Pons (tissue), 1 donor: Measurements from ENCODE around the gene VAMP3.

Experiments used
- DNase-seq: peaks from one replicate; pipeline ENCODE4 v3.0.0-alpha.2; 2016; ENCODE audit warnings: low spot score

VAMP3 gene, protein sequence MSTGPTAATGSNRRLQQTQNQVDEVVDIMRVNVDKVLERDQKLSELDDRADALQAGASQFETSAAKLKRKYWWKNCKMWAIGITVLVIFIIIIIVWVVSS

DNA sequence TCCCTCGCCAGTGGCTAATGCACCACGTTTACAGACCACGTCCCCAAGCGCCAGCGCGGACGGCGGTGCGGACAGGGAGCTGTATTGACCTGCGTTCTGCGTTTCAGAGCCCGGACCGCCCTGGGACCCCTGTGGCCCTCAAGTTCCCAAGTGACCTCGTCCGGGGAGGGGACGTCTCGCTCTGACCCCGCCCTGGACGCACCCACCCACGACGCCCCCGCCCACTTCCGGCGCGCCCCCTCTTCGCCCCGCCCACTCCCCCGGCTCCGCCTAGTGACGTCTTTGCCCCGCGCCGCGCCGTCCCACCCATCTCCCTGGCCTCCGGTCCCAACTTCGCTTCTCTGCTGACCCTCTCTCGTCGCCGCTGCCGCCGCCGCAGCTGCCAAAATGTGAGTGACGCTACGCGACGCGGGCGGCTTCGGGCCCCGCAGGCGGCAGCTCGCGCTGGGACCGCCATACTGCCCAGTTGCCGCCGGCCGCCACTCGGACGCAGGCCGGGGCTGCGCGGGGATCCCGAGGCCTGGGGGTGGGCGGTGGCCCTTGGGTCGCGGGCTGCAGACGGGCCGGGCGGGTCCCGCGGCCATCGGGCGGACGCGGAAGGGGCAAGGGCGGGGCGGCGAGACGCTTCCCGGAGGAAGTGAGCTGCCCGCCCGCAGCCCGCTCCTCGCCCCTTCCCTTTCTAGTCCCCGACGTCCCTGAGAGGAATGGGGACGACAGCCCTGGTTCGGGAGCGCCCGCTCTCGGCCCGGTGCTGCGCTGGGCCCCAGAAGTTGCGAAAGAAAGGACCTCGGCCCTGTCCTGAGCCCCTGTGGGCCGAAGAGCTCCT is at the start of gene VAMP3:
Gene VAMP3 (plus strand): TSS at position 300 of the 826 bp plus-strand sequence. CDS start 88 bp downstream, at position 388.
- DNase-seq: peak; percentile 69

DNA sequence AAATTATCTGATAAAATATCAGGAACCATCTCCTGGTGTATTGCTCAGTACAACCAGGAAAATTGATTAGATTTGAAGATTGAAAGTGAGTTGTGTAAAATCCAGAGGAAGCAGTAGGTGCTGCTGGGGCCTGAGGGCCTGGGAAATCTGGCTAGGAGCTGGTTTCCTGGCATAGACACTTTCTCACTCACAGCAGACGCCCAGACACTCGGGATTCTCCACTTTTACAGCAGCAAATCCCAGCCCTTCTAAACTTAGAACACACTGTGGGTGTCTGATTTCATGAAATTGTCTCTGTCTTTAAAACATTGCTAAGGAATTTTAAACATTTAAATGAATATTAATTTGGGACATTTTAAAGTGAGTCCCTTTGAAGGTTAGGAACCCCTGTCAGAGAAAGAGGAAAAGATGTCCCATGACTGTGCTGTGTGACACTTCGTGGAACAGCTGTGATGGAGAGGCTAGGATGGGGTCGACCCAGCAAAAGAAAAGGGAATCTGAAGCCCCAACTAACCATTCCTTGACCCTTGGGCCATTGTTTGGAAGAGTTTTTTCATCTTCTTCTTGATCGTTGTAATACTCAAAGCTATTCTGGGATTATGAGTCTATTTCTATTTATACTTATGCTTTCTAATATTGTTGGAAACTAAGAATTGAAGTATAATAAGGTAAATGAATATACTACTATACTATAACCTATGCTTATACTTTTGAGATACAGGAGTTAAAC is 49.0 kb upstream of the VAMP3 start:
- no peak for DNase-seq

DNA sequence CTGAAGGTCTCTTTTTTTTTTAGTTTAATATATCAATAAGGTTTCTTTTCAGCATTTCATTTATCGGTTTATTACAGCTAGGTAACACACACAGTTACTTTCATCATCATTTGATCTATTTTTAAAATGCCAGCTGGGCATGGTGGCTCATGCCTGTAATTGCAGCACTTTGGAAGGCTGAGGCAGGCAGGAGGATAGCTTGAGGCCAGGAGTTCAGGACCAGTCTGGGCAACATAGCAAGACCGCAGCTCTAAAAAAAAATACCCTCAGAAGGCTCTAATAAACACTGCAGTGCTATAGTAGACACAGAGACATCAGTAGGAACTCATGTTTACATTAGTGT is 48.5 kb upstream of the VAMP3 start:
- DNase-seq: no peak

DNA sequence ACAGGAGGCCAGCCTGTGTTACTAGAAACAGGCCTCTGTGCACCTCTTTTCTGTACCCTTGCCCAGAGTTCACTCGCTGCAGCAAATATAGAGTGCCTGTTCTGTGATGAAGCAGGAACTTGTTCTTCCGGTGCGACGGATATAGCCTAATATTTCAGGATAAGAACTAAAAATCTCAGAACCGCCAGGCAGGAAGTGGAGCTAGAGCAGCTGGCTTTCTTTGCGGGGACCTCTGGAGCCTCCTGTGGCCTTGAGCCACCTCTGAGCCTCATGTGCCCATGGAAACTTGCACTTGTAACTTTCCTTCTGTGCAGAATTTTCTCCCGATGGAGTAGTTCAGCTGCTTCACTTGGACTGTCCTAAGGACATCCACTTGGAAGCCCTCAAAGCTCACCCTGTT is 44.5 kb upstream of the VAMP3 start:
- DNase-seq: no peak

DNA sequence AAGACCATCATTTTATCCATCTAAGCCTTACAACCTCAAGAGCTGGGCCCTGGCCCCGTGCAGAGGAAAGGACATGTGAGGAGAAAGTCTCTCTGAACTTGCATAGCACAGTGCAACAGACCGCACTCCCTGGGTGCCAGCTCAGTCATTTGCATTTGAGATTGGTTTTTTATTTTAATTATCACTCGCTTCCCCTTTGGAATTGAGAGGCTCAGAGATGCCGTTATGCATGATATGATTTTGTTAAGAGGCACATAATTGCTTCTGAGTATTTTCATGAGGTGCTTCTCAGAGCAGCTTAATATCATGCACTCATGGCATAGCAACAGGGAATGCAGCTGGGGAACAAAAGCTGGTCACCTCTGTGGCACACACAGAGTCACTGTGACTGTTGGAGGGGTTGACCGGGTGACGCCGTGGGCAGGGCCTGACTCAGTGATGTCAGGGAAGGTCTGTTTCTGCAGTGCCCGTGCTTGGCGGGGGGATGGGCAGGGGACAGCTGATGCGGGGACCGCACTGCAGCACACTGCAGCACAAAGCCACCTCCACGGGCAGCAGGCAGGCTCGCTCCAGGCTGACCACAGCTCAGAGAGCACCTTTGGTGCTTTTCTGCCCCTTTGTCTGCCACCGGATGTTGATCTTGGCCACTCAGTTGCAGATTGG is 43.2 kb upstream of the VAMP3 start:
- peak; percentile 49 for DNase-seq

DNA sequence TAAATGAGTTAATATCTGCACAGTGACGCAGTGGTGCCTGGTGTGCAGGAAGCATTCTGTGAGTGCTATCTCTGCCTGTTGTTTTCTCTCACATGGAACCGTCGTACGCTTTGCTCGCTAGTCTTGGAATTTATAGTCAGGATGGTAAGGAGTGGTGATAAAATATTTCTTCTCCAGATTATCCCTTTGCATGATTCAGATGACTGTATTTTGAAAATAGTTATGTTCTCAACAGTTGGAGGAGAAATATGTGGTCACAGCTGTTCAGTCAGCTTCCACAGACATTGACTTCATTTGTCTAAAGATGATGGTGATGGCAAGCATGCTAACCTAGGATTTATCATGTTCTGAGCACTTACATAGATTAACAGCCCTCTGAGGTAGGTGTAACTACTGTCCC is 41.3 kb upstream of the VAMP3 start:
- no peak for DNase-seq

DNA sequence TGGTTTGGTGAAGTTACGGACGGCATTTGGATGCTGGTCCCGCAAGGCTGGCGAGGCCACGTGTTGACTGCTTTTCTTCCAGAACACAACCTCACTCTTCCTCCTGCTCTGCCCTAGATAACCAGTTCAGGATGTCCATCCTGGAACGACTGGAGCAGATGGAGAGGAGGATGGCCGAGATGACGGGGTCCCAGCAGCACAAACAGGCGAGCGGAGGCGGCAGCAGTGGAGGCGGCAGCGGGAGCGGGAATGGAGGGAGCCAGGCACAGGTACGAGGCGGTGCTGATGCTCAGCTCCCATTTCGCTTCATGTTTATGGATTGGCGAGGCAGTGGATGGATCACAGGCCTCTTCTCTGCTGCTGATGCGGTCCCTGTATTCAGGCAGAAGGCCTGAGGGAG is 38.8 kb upstream of the VAMP3 start:
- no peak for DNase-seq

DNA sequence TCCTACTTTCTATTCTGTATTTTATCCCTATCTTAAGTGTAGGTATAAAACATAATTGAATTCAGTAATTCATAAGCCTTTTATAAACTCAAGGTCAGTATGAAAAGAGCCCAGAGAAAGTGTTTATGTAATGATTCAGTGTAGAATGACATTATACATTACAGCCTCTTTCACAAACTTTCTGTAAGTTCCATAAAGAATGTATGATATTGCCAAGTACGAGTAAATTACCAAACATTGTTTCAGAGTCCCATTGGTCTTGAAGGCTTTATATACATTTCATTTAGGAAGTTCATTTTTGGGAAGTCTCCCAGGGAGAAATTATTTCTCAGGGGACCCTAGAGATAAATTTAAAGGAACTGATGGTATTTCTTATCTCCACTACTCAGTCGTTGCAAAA is 37.8 kb upstream of the VAMP3 start:
- DNase-seq: no peak

DNA sequence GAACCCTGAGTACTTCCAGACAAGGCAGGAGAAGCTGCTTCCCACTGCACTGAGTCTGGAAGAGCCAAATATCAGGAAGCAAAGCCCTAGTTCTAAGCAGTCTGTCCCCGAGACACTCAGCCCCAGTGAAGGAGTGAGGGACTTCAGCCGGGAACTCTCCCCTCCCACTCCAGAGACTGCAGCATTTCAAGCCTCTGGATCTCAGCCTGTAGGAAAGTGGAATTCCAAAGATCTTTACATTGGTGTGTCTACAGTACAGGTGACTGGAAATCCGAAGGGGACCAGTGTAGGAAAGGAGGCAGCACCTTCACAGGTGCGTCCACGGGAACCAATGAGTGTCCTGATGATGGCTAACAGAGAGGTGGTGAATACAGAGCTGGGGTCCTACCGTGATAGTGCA is 33.1 kb upstream of the VAMP3 start:
- DNase-seq: no peak

DNA sequence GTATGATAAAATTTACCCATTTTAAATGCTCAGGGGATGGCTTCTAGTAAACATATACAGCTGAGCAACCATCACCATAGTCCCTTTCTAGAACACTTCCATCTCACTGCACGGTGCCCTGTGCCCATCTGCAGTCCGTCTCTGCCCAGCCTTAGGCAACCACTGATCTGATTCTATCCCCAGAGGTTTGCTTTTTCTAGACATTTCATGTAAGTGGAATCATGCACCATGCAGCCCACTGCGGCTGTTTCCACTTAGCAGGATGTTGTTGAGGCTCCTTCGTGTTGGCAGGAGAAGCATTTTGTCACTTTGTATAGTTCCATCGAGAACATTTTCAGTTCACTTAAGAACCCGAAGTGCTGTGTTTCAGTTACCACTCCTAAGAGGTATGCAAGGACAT is 27.8 kb upstream of the VAMP3 start:
- DNase-seq: no peak

DNA sequence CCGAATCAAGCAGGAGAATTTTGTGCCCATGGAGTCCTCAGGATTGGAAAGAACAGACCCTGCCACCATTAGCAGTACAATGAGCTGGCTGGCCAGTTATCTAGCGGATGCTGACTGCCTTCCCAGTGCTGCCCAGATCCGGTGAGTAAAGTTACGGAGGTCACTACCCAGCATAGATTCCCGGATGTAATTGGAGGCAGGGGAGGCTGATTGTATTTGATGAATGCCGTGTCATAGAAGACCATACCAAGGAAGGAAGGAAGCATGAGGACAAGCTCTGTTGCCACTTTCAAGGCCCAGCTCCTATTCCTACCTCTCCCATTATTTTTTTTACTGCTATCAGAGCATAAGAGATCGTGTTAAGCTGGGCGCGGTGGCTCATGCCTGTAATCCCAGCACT is 26.2 kb upstream of the VAMP3 start:
- no peak for DNase-seq

DNA sequence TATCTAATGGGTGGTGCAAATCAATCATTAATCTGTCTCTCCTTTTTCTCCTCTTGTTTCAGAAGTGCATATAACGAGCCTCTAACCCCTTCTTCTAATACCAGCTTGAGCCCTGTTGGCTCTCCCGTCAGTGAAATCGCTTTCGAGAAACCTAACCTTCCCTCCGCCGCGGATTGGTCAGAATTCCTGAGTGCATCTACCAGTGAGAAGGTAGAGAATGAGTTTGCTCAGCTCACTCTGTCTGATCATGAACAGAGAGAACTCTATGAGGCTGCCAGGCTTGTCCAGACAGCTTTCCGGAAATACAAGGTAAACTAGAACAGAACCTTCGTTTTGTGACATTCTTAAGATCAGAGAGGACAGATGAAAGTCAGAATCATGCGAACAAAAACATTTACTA is 25.3 kb upstream of the VAMP3 start:
- DNase-seq: no peak

DNA sequence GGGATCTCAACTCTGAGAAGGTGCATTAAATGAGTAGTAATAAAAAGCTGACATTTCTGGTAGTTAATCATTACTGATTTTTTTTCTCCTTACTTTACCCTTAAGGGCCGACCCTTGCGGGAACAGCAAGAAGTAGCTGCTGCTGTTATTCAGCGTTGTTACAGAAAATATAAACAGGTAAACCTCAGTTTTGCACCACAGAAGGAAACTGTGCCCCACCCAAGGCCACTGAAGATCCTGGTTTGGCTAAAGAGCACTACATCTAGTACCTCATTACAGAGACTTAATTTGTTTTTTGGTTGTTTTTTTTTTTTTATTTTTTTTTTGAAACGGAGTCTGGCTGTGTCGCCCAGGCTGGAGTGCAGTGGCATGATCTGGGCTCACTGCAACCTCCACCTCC is 23.5 kb upstream of the VAMP3 start:
- DNase-seq: no peak

DNA sequence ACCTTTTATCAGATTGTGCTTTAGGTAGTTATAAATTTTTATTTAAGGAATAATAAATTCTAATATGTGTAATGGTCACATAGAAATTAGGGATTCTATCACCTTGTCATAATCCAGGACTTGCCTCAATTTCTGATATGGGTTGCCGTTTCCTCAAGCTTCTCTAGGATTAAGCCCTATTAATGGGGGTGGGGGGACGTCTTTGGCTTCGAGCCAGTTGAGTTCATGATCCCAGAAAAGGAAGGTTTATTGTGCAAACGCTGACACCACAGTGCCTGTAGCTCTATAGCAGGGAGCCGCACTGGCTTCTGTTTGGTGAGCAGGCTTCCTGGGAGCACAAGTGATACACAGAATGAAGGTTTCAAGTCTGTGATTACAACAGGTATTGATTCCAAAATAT is 22.0 kb upstream of the VAMP3 start:
- no peak for DNase-seq

DNA sequence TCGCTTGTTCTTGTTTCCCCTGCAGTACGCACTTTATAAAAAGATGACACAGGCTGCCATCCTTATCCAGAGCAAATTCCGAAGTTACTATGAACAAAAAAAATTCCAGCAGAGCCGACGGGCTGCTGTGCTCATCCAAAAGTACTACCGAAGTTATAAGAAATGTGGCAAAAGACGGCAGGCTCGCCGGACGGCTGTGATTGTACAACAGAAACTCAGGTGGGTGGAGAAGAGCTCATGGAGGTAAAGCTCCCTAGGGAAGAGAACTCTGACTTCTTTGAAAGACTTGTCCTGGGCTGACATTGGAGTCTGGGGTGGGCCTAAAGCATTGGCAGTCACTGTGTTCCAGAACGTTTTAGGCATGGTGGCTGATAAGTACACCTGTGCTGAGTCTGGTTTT is 19.9 kb upstream of the VAMP3 start:
- no peak for DNase-seq

DNA sequence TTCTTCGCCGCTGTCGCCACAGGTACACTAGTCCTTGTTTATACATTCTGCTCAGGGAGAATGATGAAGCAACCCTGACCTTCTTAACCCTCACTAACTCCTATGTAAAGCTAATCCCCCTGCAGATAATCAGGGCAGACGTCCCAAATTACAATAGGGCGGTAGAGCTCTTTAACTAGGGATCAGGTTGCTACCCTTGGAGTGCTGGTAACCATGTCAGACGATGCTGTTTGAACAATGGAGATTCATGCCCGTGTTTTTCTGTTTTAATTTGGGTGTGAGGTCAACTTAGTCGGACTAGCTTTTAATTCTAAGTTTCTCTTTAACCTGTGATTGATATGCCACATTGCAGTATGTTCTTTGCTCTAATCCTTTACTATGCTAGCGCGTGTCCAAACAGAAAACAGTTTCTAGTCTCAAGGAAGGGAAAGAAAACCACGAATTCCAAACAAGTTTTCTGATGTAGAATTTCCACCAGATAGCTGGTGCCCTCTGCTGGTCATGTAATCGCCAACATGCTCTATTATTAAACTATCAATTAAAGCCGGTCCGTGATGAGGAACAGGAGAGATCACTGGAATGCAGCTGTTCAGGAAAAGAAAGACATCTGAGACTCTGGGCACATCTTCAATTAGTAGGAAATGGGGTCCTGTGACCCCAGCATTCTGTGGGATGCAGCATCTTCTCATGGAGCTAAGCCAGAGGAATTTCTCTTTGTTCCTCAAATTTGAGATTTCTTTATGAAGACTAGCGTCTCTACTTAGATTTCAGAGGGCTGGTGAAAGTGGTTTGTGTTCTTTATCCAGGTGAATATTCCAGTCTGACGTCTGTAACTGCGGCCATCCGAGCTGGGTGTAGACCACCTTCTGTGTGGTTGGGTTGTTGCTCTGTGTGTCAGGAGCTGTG is 18.3 kb upstream of the VAMP3 start:
- DNase-seq: peak; percentile 89

DNA sequence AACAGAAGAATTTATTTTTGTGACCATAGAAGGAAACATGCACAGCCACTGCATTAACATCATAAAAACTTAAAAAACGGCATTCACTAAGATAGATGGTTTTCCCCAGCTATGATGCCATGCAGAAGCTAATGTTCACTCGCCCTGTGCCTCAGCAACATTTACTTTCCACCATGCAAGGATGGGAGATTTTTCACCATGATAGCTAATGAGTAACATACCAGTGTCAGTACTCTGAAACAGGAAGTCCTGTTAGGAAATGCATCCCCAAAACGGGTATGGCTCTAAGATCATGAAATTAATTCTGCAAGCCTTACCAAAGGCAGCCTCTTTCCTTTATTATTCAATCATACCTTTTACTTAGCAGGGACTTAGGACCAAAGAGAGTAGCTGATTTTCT is 17.5 kb upstream of the VAMP3 start:
- DNase-seq: no peak

DNA sequence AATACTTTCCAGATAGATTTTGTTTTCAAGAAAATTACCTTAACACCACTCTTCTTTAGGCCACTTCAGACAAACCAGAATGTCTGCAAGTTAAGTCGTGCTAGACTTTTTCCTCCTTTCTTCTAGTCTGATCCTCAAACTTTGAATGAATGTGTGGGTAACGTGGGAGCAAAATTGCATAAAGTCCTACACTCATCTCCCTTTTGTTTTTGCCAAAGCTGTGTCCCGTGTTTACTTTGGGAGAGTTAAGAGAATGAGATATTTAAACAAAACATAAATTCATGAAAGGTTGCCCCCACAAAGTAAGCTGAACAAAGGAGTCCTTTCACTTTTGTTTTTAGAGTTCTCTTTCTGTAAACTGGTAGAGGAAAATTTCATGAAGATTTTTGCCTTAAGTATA is 16.9 kb upstream of the VAMP3 start:
- peak; percentile 51 for DNase-seq

DNA sequence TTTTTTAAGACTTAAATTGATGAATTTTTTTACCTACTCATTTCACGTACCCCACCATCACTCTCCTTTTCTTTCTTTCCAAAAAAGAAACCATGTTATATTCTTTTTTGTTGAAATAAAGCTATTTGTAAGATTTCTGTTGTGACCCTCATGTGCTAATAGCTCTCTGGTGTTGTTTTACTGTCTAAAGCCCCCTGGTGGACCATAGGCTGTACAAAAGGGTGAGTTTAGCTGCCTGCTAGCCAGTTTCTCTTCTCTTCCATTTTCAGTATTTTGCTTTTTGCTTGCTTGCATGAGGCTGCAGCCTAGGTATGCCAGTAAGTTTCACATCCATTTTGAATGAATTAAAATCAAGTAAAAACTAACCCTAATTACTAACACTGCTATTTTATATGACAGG is 15.6 kb upstream of the VAMP3 start:
- no peak for DNase-seq

DNA sequence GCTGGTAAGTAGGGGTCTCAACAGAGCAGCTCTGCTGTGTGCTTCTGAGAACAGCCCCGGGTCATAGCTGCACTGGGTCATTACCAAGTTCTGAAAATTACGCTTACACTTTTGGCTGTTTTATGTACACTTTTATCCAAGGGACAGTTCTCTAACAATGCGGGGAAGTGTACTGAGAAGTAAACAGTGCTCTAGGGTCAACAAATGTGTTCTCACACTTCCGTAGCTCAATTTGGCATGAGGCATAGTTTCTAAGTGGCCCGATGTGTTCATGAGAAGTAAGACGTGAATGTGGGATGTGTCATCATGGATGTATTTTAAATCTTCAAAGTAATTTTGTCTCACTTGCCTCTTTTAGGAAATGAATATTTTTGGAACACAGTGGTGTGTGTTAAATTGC is 10.9 kb upstream of the VAMP3 start:
- DNase-seq: no peak

DNA sequence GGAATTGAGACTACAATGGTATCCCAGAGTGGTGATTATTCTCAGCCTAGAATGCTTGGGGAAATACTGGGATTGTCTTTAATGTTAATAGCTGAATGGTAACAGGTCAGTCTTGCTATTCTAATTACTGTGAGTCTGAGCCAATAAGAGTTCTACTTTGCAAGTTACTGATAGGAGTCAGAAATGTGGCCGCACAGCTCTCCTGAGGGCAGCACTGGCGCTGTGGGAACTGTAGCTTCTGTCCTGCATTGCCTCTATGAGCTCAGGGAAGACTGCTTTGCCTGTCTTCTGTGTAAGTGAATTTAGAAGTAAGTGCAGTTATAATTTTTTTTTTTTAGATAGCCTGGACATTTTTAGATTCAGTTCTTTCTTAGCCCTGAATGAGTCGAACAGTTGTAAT is 10.0 kb upstream of the VAMP3 start:
- no peak for DNase-seq

DNA sequence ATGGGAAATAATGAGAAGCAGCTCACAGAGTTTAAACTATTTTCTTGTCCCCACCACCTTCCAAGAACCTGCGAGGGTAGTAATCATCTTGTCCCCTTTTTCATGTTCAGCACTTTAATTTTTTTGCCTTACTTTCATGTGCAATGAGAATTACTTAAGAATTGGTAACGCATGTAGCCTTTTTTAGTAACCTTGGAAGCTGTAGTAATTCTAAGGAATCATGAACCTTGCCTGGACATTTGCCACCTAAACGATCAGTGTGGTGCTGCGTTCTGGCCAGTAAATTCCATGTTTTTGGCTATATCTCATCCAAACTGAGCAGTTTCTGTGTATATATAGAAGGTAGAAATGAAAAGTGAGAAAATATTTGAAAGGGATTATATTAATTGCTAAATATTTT is 3.9 kb upstream of the VAMP3 start:
- no peak for DNase-seq
